HepG2 (cell line): ENCODE results near the gene PRKAG1. TPM values are rescaled to one million over a fixed set of nuclear protein-coding genes. Genes with fewer than 3 reads are reported as not detected.

Experiments
- ATAC-seq: fragments of 200-7000 bp; cut with Tn5 transposase; 3 replicates; pipeline ENCODE4 v1.9.1; 2020; ENCODE audit warnings: mild to moderate bottlenecking, moderate library complexity
- BruUV-seq: library from RNA; stranded (reverse); fragments of 400-500 nt; replicated peaks from 2 replicates; lab custom pipeline; 2021; lab: Mats Ljungman, UMichigan
- CTCF ChIA-PET: fragments of 300-600 bp; formaldehyde crosslinking; extraction: SDS; loops from one replicate; lab custom pipeline; 2021; ENCODE audit warnings: low total read pairs, inconsistent platforms, low intra/inter-chr PET ratio; lab: Yijun Ruan, JAX
- POLR2A ChIA-PET: fragments of 350-600 bp; sonication (Branson Sonifier 250); formaldehyde crosslinking; loops from one replicate; lab custom pipeline; 2020; ENCODE audit warnings: antibody characterized with exemption, inconsistent platforms; lab: Yijun Ruan, JAX
- DNase-seq: peaks from one replicate; pipeline ENCODE4 v3.0.0-alpha.2; 2015; ENCODE audit warnings: low spot score
- FAIRE-seq: peaks from 3 replicates; lab custom pipeline; 2011; peaks lifted over from hg19 to GRCh38; lab: Jason Lieb, UNC
- H2AFZ ChIP-seq: one replicate; pipeline ENCODE4 v1.6.1; 2011; ENCODE audit warnings: low read length, inconsistent platforms
- H3K27ac ChIP-seq: fragments of 300-600 bp; 3 replicates; pipeline ENCODE4 v1.8.0; 2011; ENCODE audit warnings: mixed run types, mild to moderate bottlenecking, mixed read lengths, low read length, inconsistent platforms; ENCODE audit not compliant: insufficient read depth; ENCODE audit errors: extremely low read length
- H3K27me3 ChIP-seq, 2 experiments: fragments of 200-600 bp in 1 of 2; 2 replicates in 1 of 2; 3 replicates in 1 of 2; pipeline versions ENCODE4 v1.6.0 to v1.8.0; 2011; ENCODE audit warnings: low read length in 2 of 2, mild to moderate bottlenecking in 2 of 2, moderate library complexity in 2 of 2, inconsistent platforms in 1 of 2; ENCODE audit not compliant: insufficient read depth in 2 of 2, control insufficient read depth in 1 of 2
- H3K36me3 ChIP-seq, 2 experiments: fragments of 200-600 bp in 1 of 2; replicated peaks in 1 of 2; 2 replicates in 1 of 2; 3 replicates in 1 of 2; pipeline versions ENCODE4 v1.5.1 to v1.8.0; 2011; ENCODE audit warnings: low read length in 2 of 2, inconsistent platforms in 1 of 2; ENCODE audit not compliant: insufficient read depth in 2 of 2, control insufficient read depth in 1 of 2
- H3K4me1 ChIP-seq: 2 replicates; pipeline ENCODE4 v1.5.1; 2012; ENCODE audit warnings: low read length, inconsistent platforms; ENCODE audit not compliant: insufficient read depth
- H3K4me2 ChIP-seq: 2 replicates; pipeline ENCODE4 v1.6.0; 2011; ENCODE audit warnings: low read depth, low read length, inconsistent platforms
- H3K4me3 ChIP-seq, 3 experiments: fragments of 200-600 bp in 1 of 3; sonication (generic), shearing (Covaris generic) in 1 of 3; replicated peaks in 1 of 3; 2 replicates each; pipeline ENCODE4 v1.5.1; 2011 to 2016; ENCODE audit warnings: low read length in 3 of 3, inconsistent platforms in 2 of 3, low read depth in 2 of 3, mild to moderate bottlenecking in 2 of 3, control low read depth in 1 of 3, mixed read lengths in 1 of 3; ENCODE audit not compliant: insufficient read depth in 1 of 3
- H3K79me2 ChIP-seq: one replicate; pipeline ENCODE4 v1.6.1; 2011; ENCODE audit warnings: low read length, inconsistent platforms; ENCODE audit not compliant: insufficient read depth
- H3K9ac ChIP-seq: 2 replicates; pipeline ENCODE4 v1.6.0; 2011; ENCODE audit warnings: mild to moderate bottlenecking, low read depth, low read length, inconsistent platforms; ENCODE audit not compliant: insufficient read depth
- H3K9me3 ChIP-seq: 2 replicates; pipeline ENCODE4 v1.5.1; 2012; ENCODE audit warnings: mild to moderate bottlenecking, low read length
- H4K20me1 ChIP-seq: 2 replicates; pipeline ENCODE4 v1.6.0; 2011; ENCODE audit warnings: inconsistent platforms, mild to moderate bottlenecking, low read length, moderate library complexity; ENCODE audit not compliant: insufficient read depth
- ATF6 ChIP-seq: sonication (generic); formaldehyde crosslinking; conservative IDR thresholded peaks from 2 replicates; pipeline ENCODE4 v1.4.0; 2020; ENCODE audit warnings: missing genetic modification reagents
- FOXK2 ChIP-seq: fragments of 450-650 bp; IDR thresholded peaks from 2 replicates; pipeline ENCODE4 v1.6.1; 2016
- GTF2F1 ChIP-seq: fragments of 150-350 bp; IDR thresholded peaks from 2 replicates; pipeline ENCODE4 v1.6.1; 2014; ENCODE audit warnings: low read length
- HNRNPH1 ChIP-seq: fragments of 200-400 bp; formaldehyde crosslinking; optimal IDR thresholded peaks from 2 replicates; pipeline ENCODE3; 2017; ENCODE audit warnings: mild to moderate bottlenecking, low read depth, low read length
- HNRNPK ChIP-seq: fragments of 200-400 bp; formaldehyde crosslinking; IDR thresholded peaks from 2 replicates; pipeline ENCODE4 v1.6.1; 2018; ENCODE audit warnings: low read length, low read depth, moderate library complexity, mild to moderate bottlenecking; ENCODE audit not compliant: poor library complexity, severe bottlenecking
- NFATC3 ChIP-seq: sonication (generic); formaldehyde crosslinking; IDR thresholded peaks from 2 replicates; pipeline ENCODE4 v1.5.1; 2020; ENCODE audit warnings: mild to moderate bottlenecking, missing genetic modification reagents
- NFKB2 ChIP-seq: sonication (generic); formaldehyde crosslinking; IDR thresholded peaks from 2 replicates; pipeline ENCODE4 v1.4.0; 2020; ENCODE audit warnings: missing genetic modification reagents, borderline replicate concordance
- PAX8 ChIP-seq: sonication (generic); formaldehyde crosslinking; IDR thresholded peaks from 2 replicates; pipeline ENCODE4 v1.8.0; 2022; ENCODE audit warnings: mild to moderate bottlenecking, missing genetic modification reagents, borderline replicate concordance
- SKIL ChIP-seq: sonication (generic); formaldehyde crosslinking; IDR thresholded peaks from 2 replicates; pipeline ENCODE4 v1.8.0; 2022; ENCODE audit warnings: missing genetic modification reagents, mild to moderate bottlenecking, moderate library complexity, borderline replicate concordance
- TCF12 ChIP-seq, 2 experiments: fragments of 450-650 bp in 1 of 2; sonication (generic) in 1 of 2; formaldehyde crosslinking in 1 of 2; IDR thresholded peaks; 2 replicates each; pipeline versions ENCODE4 v1.6.1 to v1.8.0; 2017 to 2022; ENCODE audit warnings: antibody characterized with exemption in 1 of 2, mild to moderate bottlenecking in 1 of 2, missing genetic modification reagents in 1 of 2, moderate library complexity in 1 of 2
- ZNF234 ChIP-seq: sonication (generic); formaldehyde crosslinking; conservative IDR thresholded peaks from 2 replicates; pipeline ENCODE4 v1.5.1; 2020; ENCODE audit warnings: mild to moderate bottlenecking, missing genetic modification reagents
- ZNF34 ChIP-seq: sonication (generic); formaldehyde crosslinking; IDR thresholded peaks from 2 replicates; pipeline ENCODE4 v1.4.0; 2020; ENCODE audit warnings: mild to moderate bottlenecking, missing genetic modification reagents, borderline replicate concordance
- WGBS: methylation state at CpG from one replicate; pipeline ENCODE4 v1.1.6; 2017; ENCODE audit warnings: low lambda C conversion rate; 5-methylcytosine and 5-hydroxymethylcytosine counted together
- in situ Hi-C: cut with HindIII; loops from 2 replicates; pipeline ENCODE4 v1.10.0; 2017; ENCODE audit warnings: low pct_unique_long_range_greater_than_20kb; ENCODE audit not compliant: extremely low pct_ligation_motif_present
- intact Hi-C: fragments of 100-400 bp; cut with micrococcal nuclease; formaldehyde crosslinking; loops from one replicate; pipeline ENCODE4 v1.10.0; 2022; ENCODE audit not compliant: unreplicated experiment
- polyA plus RNA-seq, 8 experiments: library from polyadenylated mRNA; depleted of rRNA in 3 of 8; stranded (reverse) in 7 of 8; unstranded in 1 of 8; fragments of >200 nt; fragmentation: Illumina TruSeq in 4 of 8; extraction: Trizol in 4 of 8; gene quantifications; 2 replicates each; pipeline versions ENCODE4 v1.2.1 to v1.2.3, GENCODE V29; 2011 to 2016; ENCODE audit warnings: low read depth in 4 of 8, missing spikeins in 1 of 8, mixed read lengths in 1 of 8; ENCODE audit not compliant: insufficient read depth in 1 of 8
- total RNA-seq, 5 experiments: library from RNA; depleted of rRNA; stranded (reverse); fragments of >200 nt; fragmentation: Illumina TruSeq; extraction: Trizol; gene quantifications; 2 replicates each; pipeline ENCODE4 v1.2.3, GENCODE V29; 2016; ENCODE audit warnings: low read depth in 1 of 5

PRKAG1 gene
- total and polyA plus RNA-seq, 2 of the 13 experiments (the other 11 are each of a cell fraction or from before 2014, with no cell fraction given), result 26.1 to 32.8 TPM

- no peak for ATAC-seq
- intact Hi-C loops (no loop called here), in situ Hi-C loops (no loop called here)
- H3K27ac ChIP-seq, result no peak overlapping the region
- no peaks in the 10 kb centered on the region for H3K27me3 ChIP-seq
- H4K20me1 ChIP-seq, result no peaks in the 10 kb centered on the region
- BruUV-seq, result no TSS peak
- no peak overlapping the region for H3K4me3 ChIP-seq
- WGBS, result 94% methylated on average over 4 of the region's 4 CpGs
- no peaks in the 10 kb centered on the region for H3K9me3 ChIP-seq
- no peak overlapping the region for H2AFZ ChIP-seq
- no peak overlapping the region for H3K4me2 ChIP-seq
- no peak for DNase-seq
- TF ChIP-seq SKIL (CRISPR knock-in tag) (no peak), NFKB2 (CRISPR knock-in tag) (no peak), ZNF234 (no peak), HNRNPH1 (no peak), PAX8 (CRISPR knock-in tag) (no peak), NFATC3 (CRISPR knock-in tag) (no peak), ATF6 (CRISPR knock-in tag) (no peak), FOXK2 (no peak), GTF2F1 (no peak), HNRNPK (no peak), TCF12 (IDR thresholded peaks at IDR 0.05) (no peak), TCF12 (CRISPR knock-in tag; IDR thresholded peaks at IDR 0.05) (no peak), ZNF34 (CRISPR knock-in tag) (no peak)
- TF ChIP-seq, all 625 proteins: peak for 0
- Histone ChIP-seq H3K4me1 (no peaks in the 10 kb centered on the region), H3K79me2 (no peaks in the 10 kb centered on the region), H3K9ac (no peak overlapping the region), H3K36me3 (peaks cover 44 to 85% of the 10 kb centered on the region in 2 experiments; a peak in 4 of 5 replicates)
- POLR2A ChIA-PET, result interaction anchor here (3.0 kb wide), 1 partner anchor 14 kb away, joined by 9 read pairs; no protein-coding TSS in a partner anchor
- FAIRE-seq, result no peak
- CTCF ChIA-PET, result no interaction called here
Observed at GRCh38 chr12:49034286-49034622, 15.7 kb upstream of the PRKAG1 start.
